ENCODE data around the gene EDEM2.

- TF ChIP-seq CTCF (IDR thresholded peaks at IDR 0.05) (peak in 1 of 2 donors; percentile 50), EP300 (IDR thresholded peaks at IDR 0.05) (no peak), POLR2AphosphoS5 (IDR thresholded peaks at IDR 0.05) (no peak), POLR2A (IDR thresholded peaks at IDR 0.05) (no peak)
Observed at GRCh38 chr20:35145141-35145564, 2.0 kb downstream of the EDEM2 start.
